Testis (tissue), 2 donors: ENCODE measurements around the gene IGHMBP2.

ENCODE experiments used
- POLR2A ChIP-seq: fragments of 450-650 bp; IDR thresholded peaks from one replicate; pipeline ENCODE4 v1.6.1; 2017; ENCODE audit warnings: antibody characterized with exemption, mild to moderate bottlenecking, moderate library complexity
- TF ChIP-seq, protein P1 (sequence below), 3 experiments: fragments of 450-650 bp in 2 of 3; fragments of 200-600 bp in 1 of 3; sonication (generic) in 1 of 3; IDR thresholded peaks; one replicate each; pipeline ENCODE4 v1.5.1; 2016 to 2019; ENCODE audit warnings: antibody characterized with exemption in 3 of 3, mild to moderate bottlenecking in 2 of 3, moderate library complexity in 1 of 3

GRCh38 chr11:68941324-68942094 is 37.8 kb downstream of the IGHMBP2 start:
- TF ChIP-seq POLR2A: no peak
- TF ChIP-seq, protein P1, sequence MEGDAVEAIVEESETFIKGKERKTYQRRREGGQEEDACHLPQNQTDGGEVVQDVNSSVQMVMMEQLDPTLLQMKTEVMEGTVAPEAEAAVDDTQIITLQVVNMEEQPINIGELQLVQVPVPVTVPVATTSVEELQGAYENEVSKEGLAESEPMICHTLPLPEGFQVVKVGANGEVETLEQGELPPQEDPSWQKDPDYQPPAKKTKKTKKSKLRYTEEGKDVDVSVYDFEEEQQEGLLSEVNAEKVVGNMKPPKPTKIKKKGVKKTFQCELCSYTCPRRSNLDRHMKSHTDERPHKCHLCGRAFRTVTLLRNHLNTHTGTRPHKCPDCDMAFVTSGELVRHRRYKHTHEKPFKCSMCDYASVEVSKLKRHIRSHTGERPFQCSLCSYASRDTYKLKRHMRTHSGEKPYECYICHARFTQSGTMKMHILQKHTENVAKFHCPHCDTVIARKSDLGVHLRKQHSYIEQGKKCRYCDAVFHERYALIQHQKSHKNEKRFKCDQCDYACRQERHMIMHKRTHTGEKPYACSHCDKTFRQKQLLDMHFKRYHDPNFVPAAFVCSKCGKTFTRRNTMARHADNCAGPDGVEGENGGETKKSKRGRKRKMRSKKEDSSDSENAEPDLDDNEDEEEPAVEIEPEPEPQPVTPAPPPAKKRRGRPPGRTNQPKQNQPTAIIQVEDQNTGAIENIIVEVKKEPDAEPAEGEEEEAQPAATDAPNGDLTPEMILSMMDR (IDR thresholded peaks at IDR 0.05): no peak
